ENCODE measurements around the gene OR52D1. TPM values are rescaled to one million over a fixed set of nuclear protein-coding genes. Genes with fewer than 3 reads are reported as not detected.

OR52D1 gene
- total RNA-seq, 1 experiment from 2014 or later, result not detected

GRCh38 chr11:5473921-5474320 lies 14.6 kb upstream of the OR52D1 start:
- peaks cover 86% of the 10 kb centered on the region for H3K79me2 ChIP-seq (ENCODE audit: insufficient read depth, low read length)
- BruUV-seq (replicated peaks), result no TSS peak
- ChIA-PET POLR2A (no interaction called here), RAD21 (ENCODE audit: low non-redundant PET in 1 of 2, low total read pairs in 2 of 2, uncharacterized antibody in 2 of 2, unreplicated experiment in 2 of 2) (no interaction called here), CTCF (no interaction called here)
- no peak overlapping the region for H2AFZ ChIP-seq (ENCODE audit: low read depth, low read length, poor library complexity, severe bottlenecking)
- H3K9ac ChIP-seq (ENCODE audit: low read length), result no peak overlapping the region
- DNase-seq (ENCODE audit: low read depth, low spot score), result no peak
- no peaks in the 10 kb centered on the region for H3K27me3 ChIP-seq (ENCODE audit: insufficient read depth, low read length)
- H3K36me3 ChIP-seq (ENCODE audit: control insufficient read depth in 1 of 2, insufficient read depth in 2 of 2, low read length in 2 of 2), result peaks cover 0 to 78% of the 10 kb centered on the region in 2 experiments; a peak in 2 of 4 replicates
- intact Hi-C loops (cut with micrococcal nuclease), result no loop called here
- H3K4me2 ChIP-seq (ENCODE audit: low read length), result no peak overlapping the region
- TF ChIP-seq CEBPB (IDR thresholded peaks at IDR 0.05; ENCODE audit: low read depth) (no peak), ZFX (IDR thresholded peaks at IDR 0.05) (no peak), CBX3 (IDR thresholded peaks at IDR 0.05; ENCODE audit: low read depth) (no peak), SP1 (IDR thresholded peaks at IDR 0.05; ENCODE audit: low read depth) (no peak), MAX (IDR thresholded peaks at IDR 0.05) (no peak), RAD21 (IDR thresholded peaks at IDR 0.05; ENCODE audit: low read depth) (no peak), EZH2phosphoT487 (IDR thresholded peaks at IDR 0.05; ENCODE audit: borderline replicate concordance) (no peak), ATF3 (IDR thresholded peaks at IDR 0.05) (no peak), ELF1 (IDR thresholded peaks at IDR 0.05; ENCODE audit: borderline replicate concordance, low read depth) (no peak), POLR2AphosphoS5 (IDR thresholded peaks at IDR 0.05; ENCODE audit: low read depth, low read length) (no peak), SIN3A (IDR thresholded peaks at IDR 0.05; ENCODE audit: low read depth) (no peak), TCF7L2 (IDR thresholded peaks at IDR 0.05; ENCODE audit: borderline replicate concordance, extremely low read depth, insufficient read depth, insufficient read length) (no peak), POLR2A (IDR thresholded peaks at IDR 0.05; ENCODE audit: borderline replicate concordance, extremely low read depth, insufficient read depth, insufficient read length) (no peak)
- no peak overlapping the region for H3K27ac ChIP-seq (ENCODE audit: low read depth, low read length)
- no peak for ATAC-seq
- H4K20me1 ChIP-seq (ENCODE audit: insufficient read depth), result peaks cover 66% of the 10 kb centered on the region
- H3K4me3 ChIP-seq (replicated peaks in 1 of 2; ENCODE audit: low read depth in 1 of 2, low read length in 2 of 2), result no peak overlapping the region
- H3K9me2 ChIP-seq (ENCODE audit: insufficient read depth), result no peaks in the 10 kb centered on the region
- H3K4me1 ChIP-seq (ENCODE audit: control insufficient read depth in 1 of 2, insufficient read depth in 2 of 2, low read length in 2 of 2), result peaks cover 0 to 42% of the 10 kb centered on the region in 2 experiments; a peak in 2 of 4 replicates
- H3K9me3 ChIP-seq (ENCODE audit: control insufficient read depth in 1 of 2, insufficient read depth in 1 of 2, low read depth in 1 of 2, low read length in 2 of 2), result no peaks in the 10 kb centered on the region

Data from HCT116 (cell line).